Coronary artery (tissue), 2 donors: ENCODE data around the gene GPR27.

Experiments
- DNase-seq: peaks from one replicate; pipeline ENCODE4 v3.0.0-alpha.2; 2017; ENCODE audit warnings: low spot score
- H3K27ac ChIP-seq, 2 donors: fragments of 200-600 bp; sonication (generic); one replicate each; pipeline ENCODE4 v1.5.1; 2016 to 2019
- H3K4me3 ChIP-seq: fragments of 200-600 bp; sonication (generic); 2 replicates; pipeline ENCODE4 v1.5.1; 2016; ENCODE audit warnings: mild to moderate bottlenecking, moderate library complexity
- CTCF ChIP-seq: fragments of 200-600 bp; sonication (generic); IDR thresholded peaks from one replicate; pipeline ENCODE4 v1.5.1; 2019; ENCODE audit warnings: antibody characterized with exemption

The GPR27 gene

GRCh38 chr3:71723452-71724170, 30.0 kb upstream of the GPR27 start:
- no peak overlapping the region for H3K27ac ChIP-seq
- TF ChIP-seq CTCF: no peak
- no peak for DNase-seq
- peak overlapping the region; percentile 99 for H3K4me3 ChIP-seq

DNA sequence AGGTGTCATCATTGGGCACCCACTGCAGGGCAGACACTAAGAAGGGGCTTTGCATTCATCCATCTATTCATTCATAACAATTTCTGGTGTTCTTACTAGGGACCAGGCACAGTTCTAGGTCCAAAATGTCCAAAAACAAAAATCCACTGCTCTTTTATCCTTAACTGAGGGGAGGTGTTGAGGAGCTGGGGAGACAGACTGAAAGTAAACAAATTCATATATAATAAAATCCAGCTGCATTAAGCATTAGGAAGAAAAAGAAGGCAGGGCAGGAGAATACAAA, 29.5 kb upstream of the GPR27 start:
- no peak for TF ChIP-seq CTCF
- no peak overlapping the region for H3K27ac ChIP-seq
- DNase-seq: no peak
- peak overlapping the region; percentile 99 for H3K4me3 ChIP-seq

DNA sequence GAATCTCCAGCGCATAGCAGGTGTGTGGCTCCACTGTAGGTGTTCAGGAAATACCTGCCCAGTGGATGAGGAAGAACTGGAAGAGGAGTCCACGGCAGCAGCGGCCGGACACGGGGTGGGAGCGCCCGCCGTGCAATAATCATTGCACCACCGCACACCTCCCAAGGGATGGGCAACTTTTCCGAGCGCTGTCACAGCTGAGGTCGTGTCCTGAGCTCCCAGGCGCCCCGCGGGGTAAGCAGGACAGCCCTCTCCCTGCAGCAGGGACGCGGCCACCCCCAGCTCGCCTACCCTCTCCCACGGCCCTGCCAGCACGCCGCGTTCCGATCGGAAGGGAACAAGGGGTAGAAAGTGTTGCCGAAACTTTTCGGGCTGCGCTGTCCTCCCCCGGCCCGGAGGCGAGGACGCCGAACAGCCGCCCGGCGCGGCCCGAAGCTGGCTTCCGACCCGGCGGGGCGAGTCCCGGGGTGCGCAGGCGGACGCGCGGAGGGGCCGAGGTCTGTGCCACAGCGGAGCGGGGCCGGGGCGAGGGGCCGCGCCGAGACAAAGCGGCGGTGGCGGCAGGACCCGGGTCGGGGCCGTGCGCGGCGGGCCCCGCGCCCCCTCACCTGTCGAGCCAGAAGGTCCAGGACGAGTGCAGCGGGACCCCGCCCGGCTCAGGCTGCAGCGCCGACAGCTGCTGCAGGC, 28.9 kb upstream of the GPR27 start:
- DNase-seq: peak; percentile 76
- Histone ChIP-seq H3K4me3 (peak overlapping the region; percentile 99), H3K27ac (peak overlapping the region; percentile 73 to 90)
- TF ChIP-seq CTCF: no peak

- H3K4me3 ChIP-seq: peak within 1 kb of the TSS; percentile 99
- peak; percentile 79 for DNase-seq
- peak within 1 kb of the TSS; percentile 73 to 90 for H3K27ac ChIP-seq
- TF ChIP-seq CTCF: no peak
Observed at GRCh38 chr3:71725271-71725991, 28.2 kb upstream of the GPR27 start, which contains the start of gene EIF4E3. Gene EIF4E3, minus strand, starts transcription at chr3:71725402. Its CDS starts 35 bp downstream, at chr3:71725367.

- H3K27ac ChIP-seq: no peak overlapping the region
- peak overlapping the region; percentile 99 for H3K4me3 ChIP-seq
- TF ChIP-seq CTCF: no peak
- no peak for DNase-seq
Observed at GRCh38 chr3:71726146-71726545, 27.5 kb upstream of the GPR27 start.

DNA sequence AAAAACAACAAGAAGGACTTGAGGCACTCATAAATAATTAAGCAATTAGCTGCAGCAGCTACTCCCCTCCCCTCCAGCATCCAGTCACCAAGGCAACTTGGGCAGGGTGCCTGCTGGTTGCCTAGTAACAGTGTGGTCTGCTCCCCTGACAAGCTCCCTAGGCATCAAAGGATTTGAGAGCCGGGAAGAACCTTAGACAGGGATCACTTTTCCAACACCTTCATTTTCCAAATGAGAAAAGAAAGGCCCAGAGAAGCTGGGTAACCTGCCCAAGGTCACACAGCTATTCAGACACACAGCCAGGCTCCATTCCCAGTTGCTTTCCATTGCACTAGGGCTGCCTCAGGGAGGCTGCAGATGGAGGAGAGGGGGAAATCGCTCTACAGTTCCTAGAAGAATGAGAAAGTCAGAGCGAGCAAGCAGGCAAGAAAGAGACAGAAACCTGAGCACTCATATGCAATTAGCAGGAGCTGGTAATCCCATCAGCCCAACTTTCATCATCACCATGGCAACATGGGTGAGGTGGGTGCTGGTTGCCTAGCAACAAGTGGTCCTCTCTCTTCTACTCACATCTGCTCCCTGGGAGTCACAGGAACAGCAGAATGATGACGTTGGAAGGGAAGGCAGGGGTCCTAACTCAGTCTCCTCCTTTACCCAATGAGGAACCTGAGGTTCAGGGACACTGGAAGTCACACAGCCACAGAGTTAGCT, 24.9 kb upstream of the GPR27 start:
- DNase-seq: no peak
- TF ChIP-seq CTCF: no peak
- Histone ChIP-seq H3K27ac (no peak overlapping the region), H3K4me3 (no peak overlapping the region)
